Breast epithelium (tissue), 3 donors: ENCODE results near the gene PHETA2.

Experiments used
- POLR2A ChIP-seq: fragments of 450-650 bp; IDR thresholded peaks from one replicate; pipeline ENCODE4 v1.6.1; 2016; ENCODE audit warnings: antibody characterized with exemption, mild to moderate bottlenecking, moderate library complexity
- TF ChIP-seq, protein P1 (sequence below), 3 donors: fragments of 450-650 bp; IDR thresholded peaks; one replicate each; pipeline ENCODE4 v1.5.1; 2016 to 2017; ENCODE audit warnings: antibody characterized with exemption in 3 of 3, mild to moderate bottlenecking in 3 of 3, moderate library complexity in 3 of 3

DNA sequence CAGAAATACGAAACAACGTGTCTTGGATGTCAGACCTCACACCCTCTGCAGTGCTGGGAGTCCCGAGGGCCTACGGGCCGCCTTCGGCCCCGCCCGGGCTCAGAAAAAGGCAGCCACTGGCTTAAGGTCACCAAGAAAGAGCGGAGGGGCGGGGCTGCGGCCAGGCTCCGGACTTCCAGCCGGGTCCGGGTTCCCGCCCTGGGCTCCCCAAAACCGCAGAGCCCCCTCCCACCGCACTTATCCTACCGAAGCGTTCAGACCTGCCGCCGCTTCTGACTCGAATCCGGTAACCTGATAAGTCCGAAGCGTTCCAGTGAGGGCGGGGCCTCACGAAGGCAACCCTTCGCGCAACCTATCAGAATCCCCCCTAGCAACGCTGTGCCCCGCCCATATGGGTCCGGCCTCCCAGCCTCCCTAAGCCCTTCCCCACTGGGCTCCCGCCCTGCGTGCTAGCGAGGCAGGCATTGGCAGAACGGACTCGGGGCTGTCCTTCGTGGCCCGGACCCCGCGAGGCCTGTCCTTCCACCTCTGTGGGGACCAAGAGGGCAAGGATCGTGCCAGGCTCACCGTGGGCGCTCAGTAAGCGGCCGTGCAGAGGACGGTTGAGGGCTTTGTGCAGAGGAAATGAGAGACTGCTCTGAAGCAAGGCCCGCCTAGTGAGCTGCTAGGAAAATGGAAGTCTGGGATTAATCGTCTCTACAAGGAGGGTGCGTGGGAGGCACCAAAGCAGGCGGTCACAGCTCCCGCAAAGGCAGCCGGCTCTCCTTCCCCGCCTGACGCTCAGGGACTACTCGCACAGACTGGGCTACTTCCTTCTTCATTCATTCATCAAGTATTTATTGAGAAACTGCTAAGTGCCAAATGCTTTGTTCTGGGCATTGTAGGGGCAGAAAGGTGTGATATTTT is 3.3 kb upstream of the PHETA2 start, which contains the start of gene NAGA:
- TF ChIP-seq, protein P1, sequence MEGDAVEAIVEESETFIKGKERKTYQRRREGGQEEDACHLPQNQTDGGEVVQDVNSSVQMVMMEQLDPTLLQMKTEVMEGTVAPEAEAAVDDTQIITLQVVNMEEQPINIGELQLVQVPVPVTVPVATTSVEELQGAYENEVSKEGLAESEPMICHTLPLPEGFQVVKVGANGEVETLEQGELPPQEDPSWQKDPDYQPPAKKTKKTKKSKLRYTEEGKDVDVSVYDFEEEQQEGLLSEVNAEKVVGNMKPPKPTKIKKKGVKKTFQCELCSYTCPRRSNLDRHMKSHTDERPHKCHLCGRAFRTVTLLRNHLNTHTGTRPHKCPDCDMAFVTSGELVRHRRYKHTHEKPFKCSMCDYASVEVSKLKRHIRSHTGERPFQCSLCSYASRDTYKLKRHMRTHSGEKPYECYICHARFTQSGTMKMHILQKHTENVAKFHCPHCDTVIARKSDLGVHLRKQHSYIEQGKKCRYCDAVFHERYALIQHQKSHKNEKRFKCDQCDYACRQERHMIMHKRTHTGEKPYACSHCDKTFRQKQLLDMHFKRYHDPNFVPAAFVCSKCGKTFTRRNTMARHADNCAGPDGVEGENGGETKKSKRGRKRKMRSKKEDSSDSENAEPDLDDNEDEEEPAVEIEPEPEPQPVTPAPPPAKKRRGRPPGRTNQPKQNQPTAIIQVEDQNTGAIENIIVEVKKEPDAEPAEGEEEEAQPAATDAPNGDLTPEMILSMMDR (IDR thresholded peaks at IDR 0.05) = no peak
- no peak for TF ChIP-seq POLR2A
